ENCODE measurements around the gene MARCHF6. TPM values are rescaled to one million over a fixed set of nuclear protein-coding genes. Genes with fewer than 3 reads are reported as not detected.

MARCHF6 gene
- total RNA-seq, 2 experiments from 2014 or later = 82.7 to 86.1 TPM

DNA sequence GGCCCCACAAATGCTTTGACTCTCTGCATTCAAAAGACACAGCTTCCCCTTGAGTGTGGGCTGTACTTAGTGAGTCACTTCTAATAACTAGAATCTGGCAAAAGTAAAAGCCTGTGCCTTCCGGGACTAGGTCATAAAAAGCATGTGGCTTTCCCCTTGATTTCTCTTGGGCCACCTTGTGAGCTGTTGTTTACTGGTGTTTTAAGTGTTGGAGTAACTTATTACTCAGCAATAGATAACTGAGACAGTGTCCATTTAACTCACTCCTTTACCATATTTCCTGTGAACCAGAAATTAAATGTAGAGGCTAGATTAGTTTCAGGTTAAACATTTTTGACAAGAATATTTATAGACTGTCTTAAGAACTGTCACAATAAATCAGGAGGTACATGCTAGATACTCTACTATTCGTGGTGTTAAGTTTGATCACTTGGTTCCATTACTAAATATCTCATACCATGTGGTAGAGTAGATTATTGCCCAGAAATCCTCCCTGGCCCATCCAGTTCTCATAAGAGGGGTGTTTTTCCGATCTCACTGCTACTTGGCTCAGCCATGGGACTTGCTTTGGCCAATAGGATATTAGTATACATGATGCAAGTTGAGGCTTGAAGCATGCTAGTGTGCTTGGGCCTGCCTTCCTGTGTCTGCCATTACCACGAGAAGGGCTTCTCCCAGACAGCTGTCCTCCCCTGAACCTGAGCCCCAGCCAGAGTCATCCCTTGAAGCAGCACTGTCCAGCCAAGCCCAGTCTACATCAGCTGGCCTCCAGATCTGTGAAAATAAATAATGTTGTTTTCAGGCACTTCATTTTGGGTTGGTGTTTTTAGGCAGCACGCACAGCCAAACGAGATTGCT, 35.4 kb upstream of the MARCHF6 start:
- no peak overlapping the region for H3K27ac Mint-ChIP-seq
- H3K4me3 Mint-ChIP-seq = no peak overlapping the region
- H3K4me1 Mint-ChIP-seq = no peaks in the 10 kb centered on the region
- DNase-seq = no peak
- no peaks in the 10 kb centered on the region for H3K27me3 Mint-ChIP-seq
- no peaks in the 10 kb centered on the region for H3K36me3 Mint-ChIP-seq
- no peaks in the 10 kb centered on the region for H3K9me3 Mint-ChIP-seq

DNA sequence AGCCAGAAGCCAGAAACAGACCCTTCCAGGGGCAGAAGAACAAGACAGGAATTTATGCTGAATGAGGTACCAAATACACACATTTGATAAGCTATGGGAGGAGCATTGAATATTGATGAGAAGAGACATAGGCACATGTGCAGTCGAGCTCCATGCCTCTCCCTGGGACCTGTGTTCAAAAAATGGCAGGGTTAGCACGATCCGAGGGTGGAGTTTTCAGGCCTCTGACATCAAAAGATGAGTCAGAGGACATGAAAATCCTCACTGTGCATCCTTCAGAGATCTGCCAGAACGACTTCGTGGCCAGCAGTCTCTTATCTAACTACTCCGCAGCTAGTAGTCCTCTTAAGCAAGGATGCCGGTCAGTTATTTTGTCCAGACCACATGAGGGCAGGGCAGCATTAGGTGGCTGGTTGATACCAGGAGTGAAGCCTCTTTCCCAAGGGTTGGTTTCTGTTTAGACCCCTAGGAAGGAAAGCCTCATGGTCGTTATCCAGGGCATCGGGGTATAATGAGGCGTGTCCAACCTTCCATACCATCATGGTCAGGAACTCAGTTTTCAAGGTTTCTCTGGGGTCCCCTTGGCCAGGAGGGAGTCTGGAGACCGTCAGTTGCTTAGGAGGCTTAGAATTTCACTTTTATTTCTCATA, 34.2 kb upstream of the MARCHF6 start:
- H3K36me3 Mint-ChIP-seq = no peaks in the 10 kb centered on the region
- H3K4me1 Mint-ChIP-seq = no peaks in the 10 kb centered on the region
- H3K4me3 Mint-ChIP-seq = no peak overlapping the region
- no peak for DNase-seq
- H3K9me3 Mint-ChIP-seq = no peaks in the 10 kb centered on the region
- no peak overlapping the region for H3K27ac Mint-ChIP-seq
- H3K27me3 Mint-ChIP-seq = no peaks in the 10 kb centered on the region

DNA sequence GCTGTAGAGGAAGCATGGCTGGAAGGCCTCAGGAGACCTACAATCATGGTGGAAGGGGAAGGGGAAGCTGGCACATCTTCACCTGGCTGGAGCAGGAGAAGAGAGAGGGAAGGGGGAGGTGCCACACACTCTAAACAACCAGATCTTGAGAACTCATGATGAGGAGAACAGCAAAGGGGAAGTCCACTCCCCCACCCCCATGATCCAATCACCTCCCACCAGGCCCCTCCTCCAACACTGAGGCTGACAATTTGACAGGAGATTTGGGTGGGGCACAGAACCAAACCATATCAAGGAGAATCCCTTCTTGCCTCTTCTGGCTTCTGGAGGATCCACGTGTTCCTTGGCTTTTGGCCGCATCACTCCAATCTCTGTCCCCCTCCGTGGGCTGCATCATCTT, 32.7 kb upstream of the MARCHF6 start:
- Mint-ChIP-seq H3K4me3 (no peak overlapping the region), H3K9me3 (no peaks in the 10 kb centered on the region), H3K27me3 (no peaks in the 10 kb centered on the region), H3K4me1 (no peaks in the 10 kb centered on the region), H3K36me3 (no peaks in the 10 kb centered on the region), H3K27ac (no peak overlapping the region)
- no peak for DNase-seq

DNA sequence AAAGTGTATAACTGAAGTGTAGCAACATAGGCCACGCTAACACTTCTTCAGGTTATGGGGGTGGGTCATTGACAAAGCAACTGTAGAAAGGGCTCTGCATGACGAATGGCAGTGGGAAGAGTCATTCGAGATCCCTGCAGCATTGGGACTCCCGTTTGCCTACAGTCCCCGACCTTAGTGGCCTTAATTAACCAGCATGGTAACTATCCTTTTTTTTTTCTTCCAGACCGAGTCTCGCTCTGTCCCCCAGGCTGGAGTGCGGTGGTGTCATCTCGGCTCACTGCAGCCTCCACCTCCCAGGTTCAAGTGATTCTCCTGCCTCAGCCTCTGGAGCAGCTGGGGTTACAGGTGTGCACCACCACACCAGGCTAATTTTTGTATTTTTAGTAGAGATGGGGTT, 31.6 kb upstream of the MARCHF6 start:
- H3K9me3 Mint-ChIP-seq = no peaks in the 10 kb centered on the region
- no peaks in the 10 kb centered on the region for H3K27me3 Mint-ChIP-seq
- no peak overlapping the region for H3K4me3 Mint-ChIP-seq
- DNase-seq = no peak
- H3K36me3 Mint-ChIP-seq = no peaks in the 10 kb centered on the region
- H3K4me1 Mint-ChIP-seq = no peaks in the 10 kb centered on the region
- no peak overlapping the region for H3K27ac Mint-ChIP-seq

DNA sequence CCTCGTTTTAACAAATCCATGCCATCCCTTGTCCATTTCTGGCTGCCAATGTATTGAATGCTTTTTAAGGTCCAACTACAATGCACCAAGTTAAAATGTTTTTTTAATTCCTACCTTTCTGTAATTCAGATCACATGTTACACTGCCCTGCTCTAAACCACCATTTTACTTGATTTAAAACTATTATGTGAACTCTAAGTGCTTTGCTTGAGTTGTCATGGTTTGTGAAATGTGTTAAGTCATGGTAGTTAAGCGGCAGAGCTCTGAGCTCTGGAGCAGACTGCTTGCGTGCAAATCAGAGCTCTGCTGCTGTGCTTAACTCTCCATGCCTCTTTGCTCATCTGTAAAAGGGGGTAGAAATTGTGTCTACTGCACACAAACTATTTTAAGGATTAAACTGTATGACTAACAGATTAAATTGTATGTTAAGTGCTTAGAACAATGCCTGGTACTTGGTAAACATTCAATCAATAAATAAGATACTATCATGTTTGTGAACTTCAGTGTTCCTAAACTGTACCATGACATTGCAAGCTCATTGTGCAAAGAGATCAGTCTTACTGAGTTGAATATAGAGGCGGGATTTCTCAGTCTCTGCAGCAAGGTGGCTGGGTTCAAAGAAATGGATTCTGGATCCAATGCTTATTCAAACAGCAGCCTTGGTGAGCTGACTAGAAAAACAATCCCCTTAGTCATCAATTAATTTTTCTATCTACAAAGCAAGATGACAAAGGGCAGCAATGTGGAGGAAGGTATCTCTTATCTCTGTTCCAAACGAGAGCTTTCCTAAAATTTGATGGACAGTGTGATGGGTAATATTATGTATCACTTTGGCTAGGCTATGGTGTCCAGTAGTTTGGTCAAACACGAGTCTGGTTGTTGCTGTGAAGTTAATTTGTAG, 29.7 kb upstream of the MARCHF6 start:
- H3K9me3 Mint-ChIP-seq = no peaks in the 10 kb centered on the region
- no peaks in the 10 kb centered on the region for H3K27me3 Mint-ChIP-seq
- no peak for DNase-seq
- no peak overlapping the region for H3K27ac Mint-ChIP-seq
- H3K36me3 Mint-ChIP-seq = no peaks in the 10 kb centered on the region
- H3K4me1 Mint-ChIP-seq = no peaks in the 10 kb centered on the region
- no peak overlapping the region for H3K4me3 Mint-ChIP-seq

DNA sequence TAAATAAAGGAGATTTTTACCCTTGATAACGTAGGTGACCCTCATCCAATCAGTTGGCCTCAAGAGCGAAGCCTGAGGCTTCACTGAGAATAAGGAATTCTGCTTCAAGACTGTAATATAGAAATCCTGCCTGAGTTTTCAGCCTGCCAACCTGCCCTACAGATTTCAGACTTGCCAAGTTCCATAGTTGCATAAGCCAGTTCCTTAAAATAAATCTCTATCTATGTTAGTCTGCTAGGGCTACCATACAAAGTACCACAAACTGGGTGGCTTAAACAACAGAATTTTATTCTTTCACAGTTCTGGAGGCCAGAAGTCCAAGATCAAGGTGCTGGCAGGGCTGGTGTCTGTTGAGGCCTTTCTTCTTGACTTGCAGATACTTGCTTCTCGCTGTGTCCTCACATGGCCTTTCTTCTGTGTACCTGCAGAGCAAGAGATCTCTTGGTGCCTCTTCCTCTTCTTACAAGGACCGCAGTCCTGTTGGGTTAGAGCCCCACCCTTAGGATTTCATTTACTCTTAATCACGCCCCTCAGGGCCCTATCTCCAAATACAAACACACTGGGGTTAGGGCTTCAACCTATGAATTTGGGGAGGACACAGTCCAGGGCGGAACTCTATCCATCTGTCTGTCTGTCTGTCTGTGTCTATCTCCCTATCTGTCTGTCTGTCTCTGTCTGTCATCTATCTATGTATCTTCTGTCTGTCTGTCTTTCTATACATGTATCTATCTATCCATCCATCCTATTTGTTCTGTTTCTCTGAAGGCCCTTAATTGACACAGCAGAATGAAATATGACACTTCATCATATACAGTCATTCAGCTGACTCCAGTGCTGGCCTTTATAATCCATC, 28.8 kb upstream of the MARCHF6 start:
- DNase-seq = no peak
- Mint-ChIP-seq H3K36me3 (no peaks in the 10 kb centered on the region), H3K9me3 (no peaks in the 10 kb centered on the region), H3K4me3 (no peak overlapping the region), H3K27me3 (no peaks in the 10 kb centered on the region), H3K27ac (no peak overlapping the region), H3K4me1 (no peaks in the 10 kb centered on the region)

DNA sequence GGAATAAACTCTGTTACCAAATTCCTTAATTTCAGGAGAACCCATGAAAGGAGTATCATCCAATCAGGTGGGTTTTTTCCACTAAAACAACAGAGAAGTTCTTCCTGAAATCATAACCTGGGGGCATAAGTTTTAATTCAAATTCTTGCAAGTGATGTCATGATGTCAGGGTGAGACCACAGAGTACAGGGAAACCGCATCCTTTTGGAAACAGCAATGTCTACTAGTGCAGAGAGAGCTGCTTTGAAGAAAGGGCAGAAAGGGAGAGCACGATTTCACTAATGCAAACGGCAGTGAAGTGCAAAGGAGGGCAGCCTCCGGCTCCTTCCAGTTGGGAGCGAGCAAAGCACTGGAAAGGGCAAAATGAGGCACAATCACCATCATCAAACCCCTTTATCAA, 25.2 kb upstream of the MARCHF6 start:
- no peak overlapping the region for H3K27ac Mint-ChIP-seq
- H3K4me3 Mint-ChIP-seq = no peak overlapping the region
- no peaks in the 10 kb centered on the region for H3K9me3 Mint-ChIP-seq
- H3K36me3 Mint-ChIP-seq = no peaks in the 10 kb centered on the region
- no peak for DNase-seq
- peaks cover 2% of the 10 kb centered on the region for H3K4me1 Mint-ChIP-seq
- peaks cover 27% of the 10 kb centered on the region for H3K27me3 Mint-ChIP-seq

DNA sequence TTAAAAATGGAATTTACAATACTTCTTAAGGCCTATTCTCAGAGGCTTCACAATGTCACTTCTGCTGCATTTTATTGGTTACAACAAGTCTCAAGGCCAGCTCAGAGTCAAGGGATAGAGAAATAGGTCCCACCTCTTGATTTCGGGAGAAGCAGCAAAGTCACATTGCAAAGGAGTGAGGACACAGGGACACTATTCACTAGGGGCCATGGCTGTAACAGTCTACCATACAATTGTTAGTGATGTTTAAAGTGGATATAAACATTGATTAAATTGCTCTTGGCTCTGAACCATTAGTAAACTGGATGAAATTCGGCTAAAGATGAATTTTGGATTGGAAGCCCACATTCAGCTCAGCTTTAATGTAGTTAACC, 24.1 kb upstream of the MARCHF6 start:
- Mint-ChIP-seq H3K27ac (no peak overlapping the region), H3K4me1 (peaks cover 4% of the 10 kb centered on the region), H3K36me3 (no peaks in the 10 kb centered on the region), H3K9me3 (no peaks in the 10 kb centered on the region), H3K4me3 (no peak overlapping the region), H3K27me3 (peaks cover 34% of the 10 kb centered on the region)
- no peak for DNase-seq

DNA sequence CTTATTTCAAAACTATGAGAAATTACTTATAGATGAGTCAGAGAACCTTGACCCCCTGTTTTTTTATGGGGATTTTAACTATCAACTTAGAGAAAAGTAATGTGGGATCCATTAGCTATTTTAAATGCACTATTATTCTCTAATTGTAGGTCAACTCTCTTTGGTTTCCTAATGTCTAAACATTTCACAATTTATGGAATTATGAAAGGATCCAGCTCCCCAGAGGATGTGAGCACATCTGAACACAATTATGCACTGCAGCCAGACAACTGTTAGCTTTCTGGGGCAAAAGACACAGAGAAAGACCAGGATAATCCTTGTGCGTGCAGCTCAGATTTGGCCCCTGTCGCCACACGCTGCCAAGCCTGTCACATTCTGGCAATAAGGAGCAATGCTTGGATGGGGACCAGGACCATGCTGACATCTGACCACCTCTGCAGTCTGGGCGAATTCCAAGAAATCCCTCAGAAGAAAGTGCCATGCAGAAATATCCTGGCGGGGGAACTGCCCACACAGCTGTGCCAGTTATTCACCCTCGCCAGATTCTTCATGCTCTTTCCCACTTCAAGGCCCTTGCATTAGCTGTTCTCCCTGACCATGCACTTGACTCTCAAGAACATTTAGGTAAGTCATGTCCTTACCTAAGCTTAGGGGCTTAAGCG, 23.5 kb upstream of the MARCHF6 start:
- Mint-ChIP-seq H3K27me3 (peaks cover 40% of the 10 kb centered on the region), H3K4me1 (peaks cover 4% of the 10 kb centered on the region), H3K4me3 (no peak overlapping the region), H3K9me3 (no peaks in the 10 kb centered on the region), H3K36me3 (no peaks in the 10 kb centered on the region), H3K27ac (no peak overlapping the region)
- no peak for DNase-seq

DNA sequence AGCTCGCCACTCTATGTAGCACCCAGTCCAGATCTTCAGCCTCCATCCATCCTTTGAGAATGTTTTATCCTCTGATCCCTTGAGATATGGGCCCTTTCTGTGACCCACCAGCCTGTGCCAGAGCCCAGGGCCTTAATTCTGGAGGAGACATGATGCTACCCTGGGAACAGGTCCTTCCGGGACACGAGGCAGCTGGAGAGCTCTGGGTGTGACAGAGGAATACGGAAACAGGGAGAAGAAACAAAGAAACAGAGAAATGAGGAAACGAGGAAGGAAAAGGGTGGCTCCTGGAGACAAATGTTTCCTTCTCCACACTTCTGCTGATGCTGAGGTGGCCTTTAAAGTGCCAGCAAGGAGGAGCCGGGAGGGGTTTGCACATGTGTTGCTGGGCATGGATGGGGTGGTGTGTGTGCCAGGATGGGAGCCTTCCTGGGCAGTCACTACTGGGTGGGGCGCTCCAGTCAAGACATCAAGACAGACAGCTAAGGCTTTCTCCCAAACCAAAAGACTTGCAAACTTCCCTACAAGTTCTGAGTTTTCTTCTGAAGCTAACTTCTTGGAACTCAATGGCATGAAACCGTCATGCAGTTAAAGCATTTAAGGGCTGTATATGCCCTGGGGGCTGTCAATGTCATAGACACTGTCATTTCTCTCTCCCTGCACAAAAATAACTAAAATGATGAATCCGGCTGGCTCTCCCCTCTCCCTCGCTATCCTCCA, 22.8 kb upstream of the MARCHF6 start:
- DNase-seq = no peak
- H3K36me3 Mint-ChIP-seq = no peaks in the 10 kb centered on the region
- no peak overlapping the region for H3K4me3 Mint-ChIP-seq
- peaks cover 4% of the 10 kb centered on the region for H3K4me1 Mint-ChIP-seq
- peaks cover 47% of the 10 kb centered on the region for H3K27me3 Mint-ChIP-seq
- no peaks in the 10 kb centered on the region for H3K9me3 Mint-ChIP-seq
- H3K27ac Mint-ChIP-seq = no peak overlapping the region

DNA sequence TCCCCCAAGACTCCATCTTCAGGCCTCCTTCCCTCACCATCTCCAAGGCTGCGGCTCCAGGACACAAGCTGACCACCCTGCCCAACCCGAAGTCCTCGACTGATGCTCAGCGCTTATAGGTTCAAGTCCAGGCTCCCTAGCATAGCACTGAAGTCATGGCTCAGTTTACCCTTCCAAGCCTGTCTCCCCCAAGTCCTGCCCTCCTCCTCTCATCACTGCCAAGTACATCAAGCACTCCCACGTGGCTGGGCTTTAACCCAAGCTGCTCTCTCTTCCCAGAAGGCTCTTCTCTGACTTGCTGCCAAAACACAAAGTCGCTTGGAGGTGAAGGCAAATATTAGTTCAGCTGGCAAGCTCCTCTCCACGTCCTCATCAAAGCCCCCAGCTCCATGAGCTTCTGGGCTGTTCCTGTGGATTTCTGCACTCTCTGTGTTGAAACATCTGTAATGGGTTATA, 22.1 kb upstream of the MARCHF6 start:
- no peak for DNase-seq
- Mint-ChIP-seq H3K9me3 (no peaks in the 10 kb centered on the region), H3K36me3 (no peaks in the 10 kb centered on the region), H3K4me3 (no peak overlapping the region), H3K27me3 (peaks cover 50% of the 10 kb centered on the region), H3K27ac (no peak overlapping the region), H3K4me1 (peaks cover 4% of the 10 kb centered on the region)

DNA sequence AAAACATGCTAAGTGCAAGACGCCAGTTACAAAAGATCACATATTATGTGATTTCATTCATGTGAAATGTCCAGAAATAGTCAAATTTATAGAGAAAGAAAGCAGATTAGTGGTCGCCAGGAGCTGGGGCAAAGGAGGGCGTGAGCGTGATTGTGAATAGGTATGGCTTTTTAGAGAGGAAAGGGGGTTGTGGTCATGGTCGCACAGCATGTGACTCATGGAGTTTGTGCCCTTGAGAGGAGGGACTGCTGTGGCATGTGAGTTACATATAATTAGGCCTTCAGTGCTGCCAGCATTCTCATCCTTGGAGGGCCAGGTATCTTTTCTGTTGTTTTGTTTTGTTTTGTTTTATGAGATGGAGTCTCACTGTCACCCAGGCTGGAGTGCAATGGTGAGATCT, 21.2 kb upstream of the MARCHF6 start:
- no peak overlapping the region for H3K27ac Mint-ChIP-seq
- H3K4me1 Mint-ChIP-seq = peaks cover 4% of the 10 kb centered on the region
- no peaks in the 10 kb centered on the region for H3K9me3 Mint-ChIP-seq
- no peaks in the 10 kb centered on the region for H3K36me3 Mint-ChIP-seq
- H3K4me3 Mint-ChIP-seq = no peak overlapping the region
- H3K27me3 Mint-ChIP-seq = peaks cover 54% of the 10 kb centered on the region
- DNase-seq = no peak

DNA sequence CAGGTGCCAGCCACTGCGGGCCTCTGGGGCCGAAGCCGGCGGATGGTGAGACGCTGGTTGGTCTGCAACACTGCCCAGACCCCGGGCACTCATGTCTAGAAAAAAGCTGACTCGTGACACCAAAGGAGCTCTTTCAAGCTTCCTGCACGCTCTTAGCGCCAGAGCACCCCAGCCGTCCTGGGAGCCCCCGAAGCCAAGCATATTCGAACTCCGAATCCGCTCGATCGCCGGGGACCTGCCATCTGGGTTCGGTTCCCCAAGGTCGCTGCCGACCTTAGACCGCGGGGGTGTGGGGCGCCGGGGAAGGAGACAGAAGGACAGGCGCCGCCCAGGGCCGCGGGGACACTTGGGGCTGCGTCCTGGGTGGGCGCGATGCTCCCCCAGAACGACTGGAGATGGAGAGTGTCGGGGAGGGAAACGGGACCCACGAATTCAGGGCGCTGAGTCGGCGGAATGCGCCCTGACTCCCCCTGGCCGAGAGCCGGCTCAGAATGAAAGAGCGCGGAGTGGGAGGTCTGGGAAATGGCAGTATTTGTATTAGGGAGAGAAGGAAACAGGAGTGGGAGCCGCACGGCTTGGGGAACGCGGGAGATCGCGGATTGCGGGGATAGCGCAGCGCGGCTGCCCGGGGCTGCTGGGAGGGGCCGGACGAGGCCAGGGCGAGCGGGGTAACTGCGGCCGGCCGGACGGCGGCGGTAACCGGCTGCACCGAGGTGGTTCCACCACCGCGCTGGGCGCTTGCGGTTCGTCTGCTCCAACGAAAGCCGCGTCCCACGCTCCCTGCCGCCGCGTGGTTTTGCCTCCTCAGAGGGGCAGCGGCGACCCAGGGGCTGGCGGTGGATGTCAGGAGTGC, 20.1 kb upstream of the MARCHF6 start:
- Mint-ChIP-seq H3K4me3 (peak overlapping the region; percentile 87), H3K27ac (peak overlapping the region; percentile 47), H3K36me3 (no peaks in the 10 kb centered on the region), H3K27me3 (peaks cover 54% of the 10 kb centered on the region), H3K9me3 (no peaks in the 10 kb centered on the region), H3K4me1 (peaks cover 4% of the 10 kb centered on the region)
- peak; percentile 20 for DNase-seq
